GM19238 (cell line): ENCODE measurements around the gene ZNRF1.
"Not testable (repeated sequence)": the region's sequence is repeated elsewhere in the genome, so short reads cannot be mapped to it uniquely, and the experiment has no call there.

Experiments used
- DNase-seq: peaks from one replicate; pipeline ENCODE4 v3.0.0; 2011; ENCODE audit warnings: low spot score; ENCODE audit not compliant: insufficient read length

ZNRF1 gene

GRCh38 chr16:75026239-75026891 is 27.5 kb downstream of the ZNRF1 start:
- not testable (repeated sequence) for DNase-seq

- DNase-seq = no peak
Observed at GRCh38 chr16:75026892-75027391, 28.1 kb downstream of the ZNRF1 start.

- no peak for DNase-seq
Observed at GRCh38 chr16:75027520-75028300, 28.9 kb downstream of the ZNRF1 start.

GRCh38 chr16:75028544-75029135 is 29.8 kb downstream of the ZNRF1 start:
- no peak for DNase-seq

- DNase-seq = no peak
Observed at GRCh38 chr16:75029854-75030253, 31.0 kb downstream of the ZNRF1 start.

GRCh38 chr16:75032655-75033054 is 33.8 kb downstream of the ZNRF1 start:
- no peak for DNase-seq

GRCh38 chr16:75035410-75035968 is 36.7 kb downstream of the ZNRF1 start:
- DNase-seq = no peak

- no peak for DNase-seq
Observed at GRCh38 chr16:75038036-75038858, 39.4 kb downstream of the ZNRF1 start.

GRCh38 chr16:75039941-75040340 is 41.1 kb downstream of the ZNRF1 start:
- no peak for DNase-seq

- DNase-seq = no peak
Observed at GRCh38 chr16:75042426-75043174, 43.8 kb downstream of the ZNRF1 start.

GRCh38 chr16:75043175-75043895 is 44.5 kb downstream of the ZNRF1 start:
- DNase-seq = no peak

- DNase-seq = no peak
Observed at GRCh38 chr16:75044800-75045361, 46.1 kb downstream of the ZNRF1 start.

- no peak for DNase-seq
Observed at GRCh38 chr16:75045424-75045823, 46.6 kb downstream of the ZNRF1 start.

GRCh38 chr16:75048054-75048453 is 49.2 kb downstream of the ZNRF1 start:
- DNase-seq = no peak

- no peak for DNase-seq
Observed at GRCh38 chr16:75048530-75048929, 49.7 kb downstream of the ZNRF1 start.

- no peak for DNase-seq
Observed at GRCh38 chr16:75052481-75053202, 53.8 kb downstream of the ZNRF1 start.

GRCh38 chr16:75053791-75054555 is 55.1 kb downstream of the ZNRF1 start:
- DNase-seq = no peak

- no peak for DNase-seq
Observed at GRCh38 chr16:75054556-75054947, 55.7 kb downstream of the ZNRF1 start.
